GM23338 (cell line): ENCODE results near the gene PHLDA3. TPM values are rescaled to one million over a fixed set of nuclear protein-coding genes. Genes with fewer than 3 reads are reported as not detected.
A peak's percentile ranks its signal among the peaks of the same experiment; 100 is the strongest.

ENCODE experiments used
- ATAC-seq: fragments of 200-7000 bp; cut with Tn5 transposase; 3 replicates; pipeline ENCODE4 v1.9.1; 2020
- DNase-seq: peaks from one replicate; pipeline ENCODE4 v3.0.0-alpha.2; 2015; ENCODE audit warnings: low spot score
- H2AFZ ChIP-seq: fragments of 200-600 bp; sonication (generic); 2 replicates; pipeline ENCODE4 v1.8.0; 2016; ENCODE audit warnings: antibody characterized with exemption, mild to moderate bottlenecking, moderate library complexity
- H3F3A ChIP-seq: fragments of 200-600 bp; sonication (generic); replicated peaks from 2 replicates; pipeline ENCODE4 v1.8.0; 2017; ENCODE audit warnings: antibody characterized with exemption, mixed run types, low read depth
- H3K27ac ChIP-seq: fragments of 200-600 bp; sonication (generic); 2 replicates; pipeline ENCODE4 v1.6.1; 2016; ENCODE audit warnings: low read depth
- H3K27me3 ChIP-seq: fragments of 200-600 bp; sonication (generic); 2 replicates; pipeline ENCODE4 v1.8.0; 2016; ENCODE audit warnings: mild to moderate bottlenecking, mixed run types, moderate library complexity; ENCODE audit not compliant: insufficient read depth
- H3K36me3 ChIP-seq: fragments of 200-600 bp; sonication (generic); 2 replicates; pipeline ENCODE4 v1.8.0; 2016; ENCODE audit warnings: mild to moderate bottlenecking; ENCODE audit not compliant: insufficient read depth
- H3K4me1 ChIP-seq: fragments of 200-600 bp; sonication (generic); 2 replicates; pipeline ENCODE4 v1.8.0; 2016; ENCODE audit warnings: mild to moderate bottlenecking, moderate library complexity; ENCODE audit not compliant: insufficient read depth
- H3K4me2 ChIP-seq: fragments of 200-600 bp; sonication (generic); 2 replicates; pipeline ENCODE4 v1.7.1; 2017; ENCODE audit warnings: mixed run types
- H3K4me3 ChIP-seq: fragments of 200-600 bp; sonication (generic); 2 replicates; pipeline ENCODE4 v1.6.1; 2016; ENCODE audit warnings: mixed run types
- H3K79me2 ChIP-seq: fragments of 200-600 bp; sonication (generic); replicated peaks from 2 replicates; pipeline ENCODE4 v1.8.0; 2017; ENCODE audit warnings: mild to moderate bottlenecking; ENCODE audit not compliant: insufficient read depth
- H3K9me2 ChIP-seq: fragments of 200-600 bp; sonication (generic); 2 replicates; pipeline ENCODE4 v1.8.0; 2017; ENCODE audit not compliant: insufficient read depth
- H4K20me1 ChIP-seq: fragments of 200-600 bp; sonication (generic); replicated peaks from 2 replicates; pipeline ENCODE4 v1.8.0; 2017; ENCODE audit warnings: mild to moderate bottlenecking; ENCODE audit not compliant: insufficient read depth
- H3K27ac Mint-ChIP-seq: 2 replicates; pipeline ENCODE4 v1.8.0; 2020; ENCODE audit warnings: inconsistent platforms, mild to moderate bottlenecking, moderate library complexity, mixed read lengths
- H3K27me3 Mint-ChIP-seq: 3 replicates; pipeline ENCODE4 v1.8.0; 2022; ENCODE audit warnings: low read depth, mild to moderate bottlenecking, moderate library complexity, mixed read lengths, inconsistent platforms; ENCODE audit not compliant: insufficient read depth, poor library complexity
- H3K36me3 Mint-ChIP-seq: 3 replicates; pipeline ENCODE4 v1.8.0; 2021; ENCODE audit warnings: low read depth, mild to moderate bottlenecking, inconsistent platforms, moderate library complexity, mixed read lengths
- H3K4me1 Mint-ChIP-seq: 3 replicates; pipeline ENCODE4 v1.8.0; 2020; ENCODE audit warnings: mild to moderate bottlenecking, inconsistent platforms, mixed read lengths
- H3K4me3 Mint-ChIP-seq: 3 replicates; pipeline ENCODE4 v1.8.0; 2021; ENCODE audit warnings: moderate library complexity, mild to moderate bottlenecking, inconsistent platforms, mixed read lengths
- H3K9me3 Mint-ChIP-seq: 3 replicates; pipeline ENCODE4 v1.8.0; 2020; ENCODE audit warnings: moderate library complexity, mild to moderate bottlenecking, inconsistent platforms, mixed read lengths
- CREB1 ChIP-seq: fragments of 250-450 bp; sonication (Bioruptor Pico); IDR thresholded peaks from 2 replicates; pipeline ENCODE4 v1.5.0; 2020; ENCODE audit warnings: low read depth, mild to moderate bottlenecking, moderate library complexity
- CTCF ChIP-seq, 2 experiments: fragments of 200-600 bp in 1 of 2; sonication (generic) in 1 of 2; conservative IDR thresholded peaks; 2 replicates each; pipeline versions ENCODE4 v1.5.1 to v1.6.1; 2016 to 2017; ENCODE audit warnings: antibody characterized with exemption in 2 of 2, low read depth in 2 of 2, mild to moderate bottlenecking in 2 of 2, moderate library complexity in 1 of 2
- ETS1 ChIP-seq: IDR thresholded peaks from 2 replicates; pipeline ENCODE4 v1.6.1; 2016; ENCODE audit warnings: antibody characterized with exemption
- EZH2 ChIP-seq: fragments of 200-600 bp; sonication (generic); IDR thresholded peaks from one replicate; pipeline ENCODE4 v1.8.0; 2017; ENCODE audit warnings: antibody characterized with exemption, mild to moderate bottlenecking, low read depth; ENCODE audit not compliant: unreplicated experiment
- EZH2phosphoT487 ChIP-seq: fragments of 200-600 bp; sonication (generic); IDR thresholded peaks from one replicate; pipeline ENCODE4 v1.8.1; 2018; ENCODE audit warnings: antibody characterized with exemption; ENCODE audit not compliant: unreplicated experiment
- JUNB ChIP-seq: IDR thresholded peaks from one replicate; pipeline ENCODE4 v1.6.1; 2016; ENCODE audit warnings: antibody characterized with exemption; ENCODE audit not compliant: unreplicated experiment
- NANOG ChIP-seq: IDR thresholded peaks from 2 replicates; pipeline ENCODE4 v1.6.1; 2016; ENCODE audit warnings: antibody characterized with exemption, borderline replicate concordance
- POLR2AphosphoS5 ChIP-seq: IDR thresholded peaks from 2 replicates; pipeline ENCODE4 v1.6.1; 2016; ENCODE audit warnings: antibody characterized with exemption, low read depth
- REST ChIP-seq: IDR thresholded peaks from one replicate; pipeline ENCODE4 v1.6.1; 2018; ENCODE audit warnings: antibody characterized with exemption; ENCODE audit not compliant: unreplicated experiment
- STAT1 ChIP-seq: IDR thresholded peaks from one replicate; pipeline ENCODE4 v1.6.1; 2016; ENCODE audit warnings: antibody characterized with exemption; ENCODE audit not compliant: unreplicated experiment
- ZNF114 ChIP-seq: fragments of 250-450 bp; sonication (Bioruptor Pico); IDR thresholded peaks from 2 replicates; pipeline ENCODE4 v1.5.0; 2020; ENCODE audit warnings: mild to moderate bottlenecking, moderate library complexity
- ZNF331 ChIP-seq: fragments of 250-450 bp; sonication (Bioruptor Pico); IDR thresholded peaks from 2 replicates; pipeline ENCODE4 v1.5.0; 2020; ENCODE audit warnings: low read depth, mild to moderate bottlenecking, moderate library complexity
- ZNF462 ChIP-seq: fragments of 250-450 bp; sonication (Bioruptor Pico); IDR thresholded peaks from 2 replicates; pipeline ENCODE4 v1.5.0; 2020; ENCODE audit warnings: mild to moderate bottlenecking, moderate library complexity
- polyA plus RNA-seq: library from polyadenylated mRNA; unstranded; fragments of >200 nt; fragmentation: Nextera tagmentation; extraction: Ambion mirVana; gene quantifications from 2 replicates; pipeline ENCODE4 v1.2.1, GENCODE V29; 2016
- total RNA-seq: library from RNA; depleted of rRNA; stranded (reverse); fragments of >200 nt; shearing (Covaris generic); gene quantifications from 2 replicates; pipeline ENCODE4 v1.2.3, GENCODE V29; 2014

The PHLDA3 gene
- total and polyA plus RNA-seq, 2 experiments from 2014 or later: 37.5 to 87.4 TPM

- H3K4me3 ChIP-seq: peak overlapping the region; percentile 88; the same call in 1 of the 2 replicates
- H3K36me3 Mint-ChIP-seq: peaks cover 25% of the 10 kb centered on the region
- no peaks in the 10 kb centered on the region; the same call in 1 of the 2 replicates for H3K36me3 ChIP-seq
- peaks cover 27% of the 10 kb centered on the region for H3K27me3 ChIP-seq
- peaks cover 2% of the 10 kb centered on the region for H4K20me1 ChIP-seq
- peaks cover 19% of the 10 kb centered on the region for H3K79me2 ChIP-seq
- DNase-seq: no peak
- H3K27me3 Mint-ChIP-seq: peaks cover 43% of the 10 kb centered on the region
- no peak overlapping the region for H2AFZ ChIP-seq
- no peaks in the 10 kb centered on the region for H3K9me2 ChIP-seq
- no peak for ATAC-seq
- H3K9me3 Mint-ChIP-seq: no peaks in the 10 kb centered on the region
- peaks cover 22% of the 10 kb centered on the region for H3K4me1 Mint-ChIP-seq
- H3K4me2 ChIP-seq: peak overlapping the region; percentile 48; the same call in 1 of the 2 replicates
- H3F3A ChIP-seq: peaks cover 11% of the 10 kb centered on the region; the same call in 1 of the 2 replicates
- no peak overlapping the region for H3K4me3 Mint-ChIP-seq
- H3K27ac ChIP-seq: no peak overlapping the region
- TF ChIP-seq NANOG: no peak
- TF ChIP-seq JUNB: no peak
- no peak for TF ChIP-seq ZNF114 (CRISPR knock-in tag)
- no peak for TF ChIP-seq CREB1 (CRISPR knock-in tag)
- TF ChIP-seq STAT1: no peak
- no peak for TF ChIP-seq ZNF462 (CRISPR knock-in tag)
- TF ChIP-seq ETS1: no peak
- TF ChIP-seq EZH2: no peak
- TF ChIP-seq POLR2AphosphoS5: no peak
- TF ChIP-seq ZNF331 (CRISPR knock-in tag): no peak
- no peak for TF ChIP-seq EZH2phosphoT487
- TF ChIP-seq CTCF (conservative IDR thresholded peaks at IDR 0.05; ENCODE audit: low read depth in 2 of 2): no peak
- TF ChIP-seq REST: no peak
- peaks cover 6% of the 10 kb centered on the region; the same call in 1 of the 2 replicates for H3K4me1 ChIP-seq
- H3K27ac Mint-ChIP-seq: no peak overlapping the region
Observed at GRCh38 chr1:201465698-201466290, 3.2 kb downstream of the PHLDA3 start.
